ENCODE data around the gene ULK1. TPM values are rescaled to one million over a fixed set of nuclear protein-coding genes. Genes with fewer than 3 reads are reported as not detected.

Gene ULK1
- total and polyA plus RNA-seq, 2 of the 13 experiments (the other 11 are each of a cell fraction or from before 2014, with no cell fraction given): 2.8 to 10.1 TPM

GRCh38 chr12:131860472-131861260 is 33.8 kb upstream of the ULK1 start:
- Histone ChIP-seq H3K27me3 (ENCODE audit: control insufficient read depth in 1 of 2, insufficient read depth in 2 of 2, low read length in 2 of 2) (peaks cover under 1 to 7% of the 10 kb centered on the region in 2 experiments; a peak in 2 of 5 replicates), H3K4me1 (ENCODE audit: insufficient read depth, low read length) (peaks cover 86% of the 10 kb centered on the region), H3K79me2 (ENCODE audit: insufficient read depth, low read length) (no peaks in the 10 kb centered on the region), H3K36me3 (replicated peaks in 1 of 2; ENCODE audit: control insufficient read depth in 1 of 2, insufficient read depth in 2 of 2, low read length in 2 of 2) (no peaks in the 10 kb centered on the region), H3K9ac (ENCODE audit: insufficient read depth, low read depth, low read length) (peak overlapping the region; percentile 92), H4K20me1 (ENCODE audit: insufficient read depth, low read length) (no peaks in the 10 kb centered on the region), H3K4me3 (replicated peaks in 1 of 3; ENCODE audit: insufficient read depth in 1 of 3, low read depth in 2 of 3, low read length in 3 of 3) (peak overlapping the region; percentile 23 to 67 (median 57); a peak in 5 of 6 replicates), H3K4me2 (ENCODE audit: low read depth, low read length) (peak overlapping the region; percentile 95), H2AFZ (ENCODE audit: low read length) (no peak overlapping the region), H3K27ac (ENCODE audit: extremely low read length, insufficient read depth, low read length) (peak overlapping the region; percentile 99), H3K9me3 (ENCODE audit: low read length) (no peaks in the 10 kb centered on the region)
- ChIA-PET CTCF (ENCODE audit: low intra/inter-chr PET ratio, low total read pairs) (no interaction called here), POLR2A (interaction anchor here (0.7 to 2.3 kb wide), 11 partner anchors 8 to 69 kb away, joined by 3 to 18 read pairs (median 4); partner anchors contain the start of gene PUS1)
- DNase-seq (ENCODE audit: low spot score) (peak; percentile 94), FAIRE-seq (peak; percentile 94), ATAC-seq (peak; percentile 92)
- BruUV-seq (replicated peaks): no TSS peak
- in situ Hi-C loops (cut with HindIII; ENCODE audit: extremely low pct_ligation_motif_present, low pct_unique_long_range_greater_than_20kb) (no loop called here), intact Hi-C loops (cut with micrococcal nuclease; ENCODE audit: unreplicated experiment) (loop anchor here (1.0 to 5.0 kb wide), 2 partner anchors 36 to 67 kb away; partner anchors contain the start of gene PUS1)
- 3% methylated on average over 9 of the region's 22 CpGs for WGBS (ENCODE audit: low lambda C conversion rate)
- TF ChIP-seq ZNF205 (CRISPR knock-in tag; IDR thresholded peaks at IDR 0.05): peak; percentile 95
- TF ChIP-seq GLMP (CRISPR knock-in tag; IDR thresholded peaks at IDR 0.05; ENCODE audit: borderline replicate concordance): no peak
- TF ChIP-seq RBAK (CRISPR knock-in tag; IDR thresholded peaks at IDR 0.05): peak; percentile 42; the same call in 1 of the 2 replicates
- TF ChIP-seq SATB2 (CRISPR knock-in tag; IDR thresholded peaks at IDR 0.05): no peak
- TF ChIP-seq KMT2B (CRISPR knock-in tag; IDR thresholded peaks at IDR 0.05): peak; percentile 83
- peak; percentile 89; the same call in 1 of the 2 replicates for TF ChIP-seq ZNF451 (CRISPR knock-in tag; IDR thresholded peaks at IDR 0.05)
- TF ChIP-seq PCBP1 (IDR thresholded peaks at IDR 0.05; ENCODE audit: borderline replicate concordance, low read depth, low read length): peak; percentile 85; the same call in 1 of the 2 replicates
- TF ChIP-seq NPAS2 (CRISPR knock-in tag; IDR thresholded peaks at IDR 0.05; ENCODE audit: borderline replicate concordance): no peak
- peak; percentile 64; the same call in 1 of the 2 replicates for TF ChIP-seq GMEB1 (CRISPR knock-in tag; IDR thresholded peaks at IDR 0.05; ENCODE audit: borderline replicate concordance)
- TF ChIP-seq STAG1 (CRISPR knock-in tag; IDR thresholded peaks at IDR 0.05): peak; percentile 29; the same call in 1 of the 2 replicates
- no peak for TF ChIP-seq ELK4 (CRISPR knock-in tag; IDR thresholded peaks at IDR 0.05; ENCODE audit: borderline replicate concordance)
- no peak for TF ChIP-seq MYNN (CRISPR knock-in tag; IDR thresholded peaks at IDR 0.05; ENCODE audit: low read depth)
- TF ChIP-seq ZNF274 (CRISPR knock-in tag; IDR thresholded peaks at IDR 0.05): no peak; the same call in none of the 2 replicates
- TF ChIP-seq ZNF782 (CRISPR knock-in tag; IDR thresholded peaks at IDR 0.05; ENCODE audit: borderline replicate concordance): peak; percentile 47; the same call in 1 of the 2 replicates
- TF ChIP-seq ZNF337 (CRISPR knock-in tag; IDR thresholded peaks at IDR 0.05; ENCODE audit: borderline replicate concordance, low read depth): no peak
- peak; percentile 92 for TF ChIP-seq SMAD3 (CRISPR knock-in tag; IDR thresholded peaks at IDR 0.05)
- peak; percentile 97 for TF ChIP-seq ZNF34 (CRISPR knock-in tag; IDR thresholded peaks at IDR 0.05; ENCODE audit: borderline replicate concordance)
- no peak for TF ChIP-seq PHB2 (IDR thresholded peaks at IDR 0.05; ENCODE audit: partially characterized antibody)
- peak; percentile 3; the same call in 1 of the 2 replicates for TF ChIP-seq GTF2F1 (IDR thresholded peaks at IDR 0.05; ENCODE audit: low read length)

Measured in HepG2 (cell line).